Upper lobe of left lung (tissue), 6 donors: ENCODE data around the gene EEF1AKMT4. TPM values are rescaled to one million over a fixed set of nuclear protein-coding genes. Genes with fewer than 3 reads are reported as not detected.
A peak's percentile ranks its signal among the peaks of the same experiment; 100 is the strongest.

Source experiments
- ATAC-seq, 2 donors: fragments of 200-7000 bp; cut with Tn5 transposase; one replicate each; pipeline ENCODE4 v1.9.1; 2022; ENCODE audit warnings: mild to moderate bottlenecking in 2 of 2, moderate library complexity in 2 of 2; ENCODE audit not compliant: low FRiP score in 2 of 2
- DNase-seq, 2 donors: peaks; one replicate each; pipeline ENCODE4 v3.0.0-alpha.2; 2019 to 2020
- H3K27ac ChIP-seq, 4 donors: fragments of 200-600 bp; sonication (generic); one replicate each; pipeline ENCODE4 v1.5.1; 2016 to 2019
- H3K27me3 ChIP-seq, 4 donors: fragments of 200-600 bp; sonication (generic); one replicate each; pipeline ENCODE4 v1.5.1; 2017 to 2019
- H3K36me3 ChIP-seq, 4 donors: fragments of 200-600 bp; sonication (generic); one replicate each; pipeline ENCODE4 v1.5.1; 2016 to 2019
- H3K4me1 ChIP-seq, 4 donors: fragments of 200-600 bp; sonication (generic); one replicate each; pipeline ENCODE4 v1.5.1; 2018 to 2019
- H3K4me3 ChIP-seq, 4 donors: fragments of 200-600 bp; sonication (generic); one replicate each; pipeline ENCODE4 v1.5.1; 2017 to 2019; ENCODE audit warnings: mild to moderate bottlenecking in 2 of 4, moderate library complexity in 1 of 4
- H3K9me3 ChIP-seq, 4 donors: fragments of 200-600 bp; sonication (generic); one replicate each; pipeline ENCODE4 v1.5.1; 2018 to 2019
- CTCF ChIP-seq, 6 experiments: fragments of 450-650 bp in 4 of 6; fragments of 200-600 bp in 2 of 6; sonication (generic) in 2 of 6; IDR thresholded peaks; one replicate each; pipeline ENCODE4 v1.5.1; 2016 to 2019; ENCODE audit warnings: antibody characterized with exemption in 6 of 6
- EP300 ChIP-seq, 4 donors: sonication (generic); formaldehyde crosslinking; IDR thresholded peaks; one replicate each; pipeline ENCODE4 v1.5.1; 2017; ENCODE audit warnings: antibody characterized with exemption in 4 of 4, control low read depth in 2 of 4
- POLR2A ChIP-seq, 4 donors: fragments of 450-650 bp; IDR thresholded peaks; one replicate each; pipeline ENCODE4 v1.5.1; 2016 to 2017; ENCODE audit warnings: antibody characterized with exemption in 4 of 4, mild to moderate bottlenecking in 2 of 4
- POLR2AphosphoS5 ChIP-seq, 2 donors: sonication (generic); formaldehyde crosslinking; IDR thresholded peaks; one replicate each; pipeline ENCODE4 v1.5.1; 2017; ENCODE audit warnings: antibody characterized with exemption in 2 of 2
- WGBS, 2 donors: methylation state at CpG; one replicate each; pipeline ENCODE4 v1.1.5; 2017 to 2018; 5-methylcytosine and 5-hydroxymethylcytosine counted together
- total RNA-seq, 6 donors: library from RNA; depleted of rRNA in 4 of 6; stranded (reverse); fragments of >200 nt in 4 of 6; gene quantifications; one replicate each; pipeline versions ENCODE4 v1.1.0 to v1.2.1, GENCODE V29; 2016 to 2021
- donor health status: DM: no; HTN: no; CAD: no; lungs with moderate emphysema.
- donor health status: DM: no; HTN: yes; CAD: no; lungs with severe emphysema.

Gene EEF1AKMT4
- total RNA-seq, 6 donors from 2014 or later: 1.8 to 8.8 (median 4.1) TPM

GRCh38 chr3:184291044-184291737 lies 41.7 kb downstream of the EEF1AKMT4 start:
- Histone ChIP-seq H3K27ac (no peak overlapping the region), H3K36me3 (no peaks in the 10 kb centered on the region), H3K9me3 (no peaks in the 10 kb centered on the region), H3K4me1 (no peaks in the 10 kb centered on the region), H3K27me3 (no peaks in the 10 kb centered on the region), H3K4me3 (no peak overlapping the region)
- TF ChIP-seq POLR2AphosphoS5 (IDR thresholded peaks at IDR 0.05) (no peak), POLR2A (IDR thresholded peaks at IDR 0.05) (no peak), EP300 (IDR thresholded peaks at IDR 0.05) (no peak), CTCF (IDR thresholded peaks at IDR 0.05) (no peak)
- 89 to 90% methylated on average over 11 to 22 of the region's 22 CpGs for WGBS, 2 donors
- DNase-seq (no peak), ATAC-seq (no peak)

- H3K4me1 ChIP-seq: no peaks in the 10 kb centered on the region
- WGBS, 2 donors: 86 to 90% methylated on average over 11 to 21 of the region's 21 CpGs
- H3K27me3 ChIP-seq: no peaks in the 10 kb centered on the region
- H3K9me3 ChIP-seq: no peaks in the 10 kb centered on the region
- no peaks in the 10 kb centered on the region for H3K36me3 ChIP-seq
- DNase-seq (no peak), ATAC-seq (peak in 1 of 2 donors; percentile 12)
- H3K27ac ChIP-seq: no peak overlapping the region
- TF ChIP-seq CTCF (IDR thresholded peaks at IDR 0.05) (no peak), POLR2A (IDR thresholded peaks at IDR 0.05) (no peak), EP300 (IDR thresholded peaks at IDR 0.05) (no peak), POLR2AphosphoS5 (IDR thresholded peaks at IDR 0.05) (no peak)
- H3K4me3 ChIP-seq: no peak overlapping the region
Observed at GRCh38 chr3:184291738-184292445, 42.4 kb downstream of the EEF1AKMT4 start.

GRCh38 chr3:184295771-184296170 lies 46.3 kb downstream of the EEF1AKMT4 start:
- H3K27ac ChIP-seq: no peak overlapping the region
- H3K4me1 ChIP-seq: peaks cover 12 to 20% (median 14%) of the 10 kb centered on the region in 4 donors
- 59 to 73% methylated on average over 3 of the region's 3 CpGs for WGBS, 2 donors
- TF ChIP-seq EP300 (IDR thresholded peaks at IDR 0.05): no peak
- TF ChIP-seq POLR2A (IDR thresholded peaks at IDR 0.05): no peak
- no peak for TF ChIP-seq POLR2AphosphoS5 (IDR thresholded peaks at IDR 0.05)
- no peak for TF ChIP-seq CTCF (IDR thresholded peaks at IDR 0.05)
- H3K9me3 ChIP-seq: no peaks in the 10 kb centered on the region
- ATAC-seq (no peak), DNase-seq (no peak)
- no peak overlapping the region for H3K4me3 ChIP-seq
- no peaks in the 10 kb centered on the region for H3K27me3 ChIP-seq
- peaks cover 0 to 7% (median 5%) of the 10 kb centered on the region in 4 donors for H3K36me3 ChIP-seq

GRCh38 chr3:184296616-184297015 lies 47.1 kb downstream of the EEF1AKMT4 start:
- ATAC-seq (no peak), DNase-seq (no peak)
- TF ChIP-seq CTCF (IDR thresholded peaks at IDR 0.05) (no peak), EP300 (IDR thresholded peaks at IDR 0.05) (no peak), POLR2AphosphoS5 (IDR thresholded peaks at IDR 0.05) (no peak), POLR2A (IDR thresholded peaks at IDR 0.05) (no peak)
- H3K27ac ChIP-seq: no peak overlapping the region
- H3K4me1 ChIP-seq: peaks cover 12 to 21% (median 16%) of the 10 kb centered on the region in 4 donors
- H3K9me3 ChIP-seq: no peaks in the 10 kb centered on the region
- WGBS, 2 donors: 75 to 84% methylated on average over 7 of the region's 7 CpGs
- H3K4me3 ChIP-seq: no peak overlapping the region
- H3K36me3 ChIP-seq: peaks cover 5 to 16% (median 11%) of the 10 kb centered on the region in 4 donors
- no peaks in the 10 kb centered on the region for H3K27me3 ChIP-seq
